Effector CD4-positive, alpha-beta T cell (primary cell): ENCODE measurements around the gene DYRK1A.

ENCODE experiments used
- DNase-seq: peaks from one replicate; pipeline ENCODE4 v3.0.0-alpha.2; 2020

DYRK1A gene

GRCh38 chr21:37554661-37555379 lies 188.2 kb downstream of the DYRK1A start:
- no peak for DNase-seq

GRCh38 chr21:37555672-37556261 lies 189.2 kb downstream of the DYRK1A start:
- no peak for DNase-seq

GRCh38 chr21:37557261-37557950 lies 190.8 kb downstream of the DYRK1A start:
- DNase-seq, result no peak

- no peak for DNase-seq
Observed at GRCh38 chr21:37558676-37559211, 192.2 kb downstream of the DYRK1A start.

- no peak for DNase-seq
Observed at GRCh38 chr21:37560385-37560784, 193.8 kb downstream of the DYRK1A start.

- no peak for DNase-seq
Observed at GRCh38 chr21:37561506-37561905, 194.9 kb downstream of the DYRK1A start.

GRCh38 chr21:37561941-37562919 lies 195.7 kb downstream of the DYRK1A start:
- DNase-seq, result no peak

GRCh38 chr21:37562920-37563640 lies 196.5 kb downstream of the DYRK1A start:
- DNase-seq, result no peak

- peak; percentile 91 for DNase-seq
Observed at GRCh38 chr21:37563641-37564340, 197.2 kb downstream of the DYRK1A start.

GRCh38 chr21:37564341-37564923 lies 197.9 kb downstream of the DYRK1A start:
- DNase-seq, result peak; percentile 85

- no peak for DNase-seq
Observed at GRCh38 chr21:37564924-37565529, 198.5 kb downstream of the DYRK1A start.

- no peak for DNase-seq
Observed at GRCh38 chr21:37565530-37566223, 199.1 kb downstream of the DYRK1A start.

GRCh38 chr21:37566790-37567615 lies 200.4 kb downstream of the DYRK1A start:
- no peak for DNase-seq

- DNase-seq, result no peak
Observed at GRCh38 chr21:37568415-37568814, 201.8 kb downstream of the DYRK1A start.

- no peak for DNase-seq
Observed at GRCh38 chr21:37568916-37569315, 202.3 kb downstream of the DYRK1A start.

- no peak for DNase-seq
Observed at GRCh38 chr21:37571442-37571841, 204.9 kb downstream of the DYRK1A start.

- no peak for DNase-seq
Observed at GRCh38 chr21:37574316-37574715, 207.7 kb downstream of the DYRK1A start.

- no peak for DNase-seq
Observed at GRCh38 chr21:37574751-37575150, 208.2 kb downstream of the DYRK1A start.

GRCh38 chr21:37575580-37575979 lies 209.0 kb downstream of the DYRK1A start:
- DNase-seq, result no peak
